Measurements from ENCODE around the gene CERS4. TPM values are rescaled to one million over a fixed set of nuclear protein-coding genes. Genes with fewer than 3 reads are reported as not detected.

CERS4 gene
- total and polyA plus RNA-seq, 2 experiments from 2014 or later = not detected

DNA sequence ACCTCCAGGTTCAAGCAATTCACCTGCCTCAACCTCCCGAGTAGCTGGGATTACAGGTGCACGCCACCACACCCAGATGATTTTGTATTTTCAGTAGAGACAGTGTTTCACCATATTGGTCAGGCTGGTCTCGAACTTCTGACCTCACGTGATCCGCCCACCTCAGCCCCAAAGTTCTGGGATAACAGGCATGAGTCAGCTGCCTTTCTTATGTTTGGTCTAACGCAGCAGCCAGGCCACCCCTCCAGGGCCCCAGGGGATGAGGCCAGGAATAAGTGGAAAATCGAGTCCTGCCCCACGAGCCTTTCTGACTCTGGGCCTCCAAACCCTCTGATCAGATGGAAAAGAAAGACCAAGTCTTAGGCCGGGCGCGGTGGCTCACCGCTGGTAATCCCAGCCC lies 44.5 kb downstream of the CERS4 start:
- 0 out of 2 replicates have a peak, but pooled peaks cover 6% of the 10 kb centered on the region for H3K4me1 ChIP-seq (ENCODE audit: insufficient read depth)
- no peak overlapping the region for H2AFZ ChIP-seq
- WGBS, 2 experiments (ENCODE audit: low coverage in 1 of 2, low lambda C conversion rate in 2 of 2, missing lambda C conversion rate in 2 of 2) = 65 to 71% methylated on average over 12 of the region's 12 CpGs
- H3K9ac ChIP-seq = no peak overlapping the region
- TF ChIP-seq EZH2phosphoT487 (IDR thresholded peaks at IDR 0.05; ENCODE audit: insufficient read depth, low read depth) (no peak), EZH2 (IDR thresholded peaks at IDR 0.05; ENCODE audit: insufficient read depth, poor library complexity, severe bottlenecking) (no peak)
- H3F3A ChIP-seq (ENCODE audit: insufficient read depth) = no peaks in the 10 kb centered on the region
- H3K79me2 ChIP-seq (ENCODE audit: insufficient read depth) = no peaks in the 10 kb centered on the region
- H3K27me3 ChIP-seq (replicated peaks; ENCODE audit: insufficient read depth) = no peaks in the 10 kb centered on the region
- H4K20me1 ChIP-seq (ENCODE audit: insufficient read depth) = no peaks in the 10 kb centered on the region
- in situ Hi-C loops (cut with MboI) = no loop called here
- no peaks in the 10 kb centered on the region for H3K9me2 ChIP-seq (ENCODE audit: insufficient read depth)
- H3K9me3 ChIP-seq (ENCODE audit: low read depth) = no peaks in the 10 kb centered on the region
- no peak overlapping the region for H3K27ac ChIP-seq
- no peak overlapping the region for H3K4me2 ChIP-seq (ENCODE audit: unreplicated experiment)
- DNase-seq = peak; percentile 29
- H3K4me3 ChIP-seq = no peak overlapping the region
- H3K36me3 ChIP-seq (ENCODE audit: low read depth) = no peaks in the 10 kb centered on the region

DNA sequence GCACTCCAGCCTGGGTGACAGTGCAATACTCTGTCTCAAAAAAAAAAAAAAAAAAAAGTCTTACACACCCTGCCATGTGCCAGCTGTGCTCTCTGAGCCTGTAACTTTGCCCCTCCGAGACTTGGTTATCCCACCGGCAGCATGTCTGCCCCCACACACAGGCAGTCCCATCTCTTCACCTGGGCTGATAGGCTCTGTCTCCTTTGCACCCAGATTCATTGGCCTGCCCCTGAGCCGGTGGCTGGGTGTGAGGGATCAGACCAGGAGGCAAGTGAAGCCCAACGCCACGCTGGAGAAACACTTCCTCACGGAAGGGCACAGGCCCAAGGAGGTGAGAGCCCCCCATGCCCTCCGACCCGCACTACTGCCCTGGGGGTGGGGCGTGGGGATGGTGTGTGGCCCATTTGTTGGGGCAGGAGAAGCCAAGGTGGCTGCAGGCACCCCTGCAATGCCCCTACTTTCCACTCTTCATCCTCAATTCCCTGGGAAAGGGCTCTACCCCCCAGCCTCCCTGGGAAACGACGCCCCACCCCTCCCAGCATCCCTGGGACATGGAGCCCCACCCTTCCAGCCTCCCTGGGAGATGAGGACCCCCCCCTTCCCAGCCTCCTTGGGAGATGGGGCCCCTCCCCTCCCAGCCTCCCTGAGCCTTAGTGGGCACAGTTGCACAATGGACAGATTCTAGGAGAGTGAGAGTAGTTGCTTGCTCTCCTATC lies 45.3 kb downstream of the CERS4 start:
- Histone ChIP-seq H3K27ac (no peak overlapping the region), H2AFZ (no peak overlapping the region), H4K20me1 (ENCODE audit: insufficient read depth) (no peaks in the 10 kb centered on the region), H3K4me2 (ENCODE audit: unreplicated experiment) (no peak overlapping the region), H3F3A (ENCODE audit: insufficient read depth) (no peaks in the 10 kb centered on the region), H3K9ac (no peak overlapping the region), H3K79me2 (ENCODE audit: insufficient read depth) (no peaks in the 10 kb centered on the region), H3K9me2 (ENCODE audit: insufficient read depth) (no peaks in the 10 kb centered on the region), H3K4me1 (ENCODE audit: insufficient read depth) (0 out of 2 replicates have a peak, but pooled peaks cover 6% of the 10 kb centered on the region), H3K27me3 (replicated peaks; ENCODE audit: insufficient read depth) (no peaks in the 10 kb centered on the region), H3K36me3 (ENCODE audit: low read depth) (no peaks in the 10 kb centered on the region), H3K9me3 (ENCODE audit: low read depth) (no peaks in the 10 kb centered on the region), H3K4me3 (no peak overlapping the region)
- in situ Hi-C loops (cut with MboI) = no loop called here
- 74 to 86% methylated on average over 9 to 11 of the region's 11 CpGs for WGBS, 2 experiments (ENCODE audit: low coverage in 1 of 2, low lambda C conversion rate in 2 of 2, missing lambda C conversion rate in 2 of 2)
- DNase-seq = no peak
- TF ChIP-seq EZH2 (IDR thresholded peaks at IDR 0.05; ENCODE audit: insufficient read depth, poor library complexity, severe bottlenecking) (no peak), EZH2phosphoT487 (IDR thresholded peaks at IDR 0.05; ENCODE audit: insufficient read depth, low read depth) (no peak)

DNA sequence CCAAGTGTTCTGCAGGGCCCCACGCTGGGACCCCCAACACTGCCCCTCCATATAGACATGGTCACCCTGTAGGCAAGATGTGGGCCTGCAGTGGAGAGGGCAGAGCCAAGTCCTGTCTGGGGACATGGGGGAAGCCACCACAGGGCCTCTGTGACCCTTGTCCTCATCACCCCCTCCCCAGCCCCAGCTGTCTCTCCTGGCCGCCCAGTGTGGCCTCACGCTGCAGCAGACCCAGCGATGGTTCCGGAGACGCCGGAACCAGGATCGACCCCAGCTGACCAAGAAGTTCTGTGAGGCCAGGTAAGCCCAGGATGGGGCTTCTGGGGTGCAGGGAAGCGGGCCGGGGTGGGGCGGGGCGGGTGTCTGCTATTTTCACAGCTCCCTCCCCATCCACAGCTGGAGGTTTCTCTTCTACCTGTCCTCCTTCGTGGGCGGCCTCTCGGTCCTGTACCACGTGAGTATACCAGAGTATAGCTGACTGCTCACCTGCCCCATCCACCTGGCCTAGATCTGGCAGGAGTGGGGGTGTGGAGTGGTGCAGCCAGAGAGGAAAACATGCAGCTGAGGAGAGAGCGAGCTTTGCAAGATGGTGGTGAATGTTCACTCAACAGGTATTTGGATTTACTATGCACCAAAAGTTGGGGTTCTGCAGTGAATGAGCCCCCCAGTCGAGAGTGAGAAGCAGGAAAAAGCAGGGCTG lies 46.4 kb downstream of the CERS4 start:
- 70 to 80% methylated on average over 14 to 18 of the region's 18 CpGs for WGBS, 2 experiments (ENCODE audit: low coverage in 1 of 2, low lambda C conversion rate in 2 of 2, missing lambda C conversion rate in 2 of 2)
- DNase-seq = no peak
- 0 out of 2 replicates have a peak, but pooled peaks cover 6% of the 10 kb centered on the region for H3K4me1 ChIP-seq (ENCODE audit: insufficient read depth)

DNA sequence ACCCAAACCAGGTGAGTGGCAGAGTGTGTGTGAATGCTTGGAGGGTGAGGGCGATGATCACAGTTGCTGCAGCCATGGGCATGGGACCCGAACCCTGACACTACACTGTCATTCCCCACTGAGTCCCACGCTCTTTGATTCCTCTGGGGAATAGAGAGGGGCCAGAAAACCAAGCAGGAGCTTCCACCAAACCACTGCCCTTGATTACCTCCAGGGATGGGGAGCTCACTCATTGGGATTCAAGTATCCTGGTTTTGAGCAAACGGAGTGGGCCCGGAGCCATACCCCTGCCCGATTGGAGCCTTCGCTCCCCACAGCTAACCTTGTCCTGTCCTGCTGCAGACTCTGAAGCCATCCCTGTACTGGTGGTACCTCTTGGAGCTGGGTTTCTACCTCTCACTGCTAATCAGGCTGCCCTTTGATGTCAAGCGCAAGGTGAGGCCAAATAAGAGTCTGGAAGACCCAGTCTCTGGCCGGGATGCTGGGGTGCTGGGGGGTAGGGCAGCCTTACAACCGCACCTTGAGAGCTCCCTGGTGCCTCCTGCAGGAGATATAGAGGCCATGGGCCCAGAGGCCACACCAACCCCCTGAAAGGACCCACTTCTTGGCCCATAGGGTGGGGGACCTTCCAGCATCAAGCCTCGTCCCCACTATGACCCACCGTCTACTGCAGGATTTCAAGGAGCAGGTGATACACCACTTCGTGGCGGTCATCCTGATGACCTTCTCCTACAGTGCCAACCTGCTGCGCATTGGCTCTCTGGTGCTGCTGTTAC lies 47.3 kb downstream of the CERS4 start:
- no peaks in the 10 kb centered on the region for H3K36me3 ChIP-seq (ENCODE audit: low read depth)
- H3F3A ChIP-seq (ENCODE audit: insufficient read depth) = no peaks in the 10 kb centered on the region
- TF ChIP-seq EZH2phosphoT487 (IDR thresholded peaks at IDR 0.05; ENCODE audit: insufficient read depth, low read depth) = no peak
- no peak for TF ChIP-seq EZH2 (IDR thresholded peaks at IDR 0.05; ENCODE audit: insufficient read depth, poor library complexity, severe bottlenecking)
- H3K4me3 ChIP-seq = no peak overlapping the region
- H3K79me2 ChIP-seq (ENCODE audit: insufficient read depth) = no peaks in the 10 kb centered on the region
- H3K27me3 ChIP-seq (replicated peaks; ENCODE audit: insufficient read depth) = no peaks in the 10 kb centered on the region
- in situ Hi-C loops (cut with MboI) = no loop called here
- DNase-seq = no peak
- H3K27ac ChIP-seq = no peak overlapping the region
- H4K20me1 ChIP-seq (ENCODE audit: insufficient read depth) = no peaks in the 10 kb centered on the region
- H3K9me3 ChIP-seq (ENCODE audit: low read depth) = no peaks in the 10 kb centered on the region
- 82 to 88% methylated on average over 15 of the region's 15 CpGs for WGBS, 2 experiments (ENCODE audit: low coverage in 1 of 2, low lambda C conversion rate in 2 of 2, missing lambda C conversion rate in 2 of 2)
- H3K4me1 ChIP-seq (ENCODE audit: insufficient read depth) = 0 out of 2 replicates have a peak, but pooled peaks cover under 1% of the 10 kb centered on the region
- H2AFZ ChIP-seq = no peak overlapping the region
- no peak overlapping the region for H3K4me2 ChIP-seq (ENCODE audit: unreplicated experiment)
- no peaks in the 10 kb centered on the region for H3K9me2 ChIP-seq (ENCODE audit: insufficient read depth)
- no peak overlapping the region for H3K9ac ChIP-seq

More for the DNA sequence above, 46.4 kb downstream of the CERS4 start:
- Histone ChIP-seq H3K27ac (no peak overlapping the region), H3K9me3 (ENCODE audit: low read depth) (no peaks in the 10 kb centered on the region), H2AFZ (no peak overlapping the region), H4K20me1 (ENCODE audit: insufficient read depth) (no peaks in the 10 kb centered on the region), H3K79me2 (ENCODE audit: insufficient read depth) (no peaks in the 10 kb centered on the region), H3K4me2 (ENCODE audit: unreplicated experiment) (no peak overlapping the region), H3K36me3 (ENCODE audit: low read depth) (no peaks in the 10 kb centered on the region), H3K27me3 (replicated peaks; ENCODE audit: insufficient read depth) (no peaks in the 10 kb centered on the region), H3F3A (ENCODE audit: insufficient read depth) (no peaks in the 10 kb centered on the region), H3K9me2 (ENCODE audit: insufficient read depth) (no peaks in the 10 kb centered on the region), H3K9ac (no peak overlapping the region), H3K4me3 (no peak overlapping the region)
- in situ Hi-C loops (cut with MboI) = no loop called here
- TF ChIP-seq EZH2phosphoT487 (IDR thresholded peaks at IDR 0.05; ENCODE audit: insufficient read depth, low read depth) (no peak), EZH2 (IDR thresholded peaks at IDR 0.05; ENCODE audit: insufficient read depth, poor library complexity, severe bottlenecking) (no peak)
